Fibroblast of lung (primary cell): ENCODE results near the gene CADM2.
"Not testable (repeated sequence)": the region's sequence is repeated elsewhere in the genome, so short reads cannot be mapped to it uniquely, and the experiment has no call there.

Source experiments
- CTCF ChIP-seq, 2 donors: IDR thresholded peaks in 1 of 2; conservative IDR thresholded peaks in 1 of 2; 1 replicate in 1 of 2; 2 replicates in 1 of 2; pipeline ENCODE4 v1.5.1; 2011 to 2012; ENCODE audit warnings: low read length in 2 of 2, control low read depth in 1 of 2, inconsistent platforms in 1 of 2, low read depth in 1 of 2, mild to moderate bottlenecking in 1 of 2
- EZH2 ChIP-seq: IDR thresholded peaks from 2 replicates; pipeline ENCODE4 v1.5.1; 2012; ENCODE audit warnings: low read length, control low read depth, mild to moderate bottlenecking; ENCODE audit errors: missing control alignments

- not testable (repeated sequence) for TF ChIP-seq CTCF (conservative IDR thresholded peaks at IDR 0.05 in 1 of 2, IDR thresholded peaks at IDR 0.05 in 1 of 2; ENCODE audit: low read depth in 1 of 2, low read length in 2 of 2); EZH2
Observed at GRCh38 chr3:85507052-85507451, 548.3 kb downstream of the CADM2 start.
